ENCODE measurements around the gene VNN1. TPM values are rescaled to one million over a fixed set of nuclear protein-coding genes. Genes with fewer than 3 reads are reported as not detected.

Gene VNN1
- total RNA-seq, 4 donors from 2014 or later = 4.5 to 41.6 (median 7.0) TPM

DNA sequence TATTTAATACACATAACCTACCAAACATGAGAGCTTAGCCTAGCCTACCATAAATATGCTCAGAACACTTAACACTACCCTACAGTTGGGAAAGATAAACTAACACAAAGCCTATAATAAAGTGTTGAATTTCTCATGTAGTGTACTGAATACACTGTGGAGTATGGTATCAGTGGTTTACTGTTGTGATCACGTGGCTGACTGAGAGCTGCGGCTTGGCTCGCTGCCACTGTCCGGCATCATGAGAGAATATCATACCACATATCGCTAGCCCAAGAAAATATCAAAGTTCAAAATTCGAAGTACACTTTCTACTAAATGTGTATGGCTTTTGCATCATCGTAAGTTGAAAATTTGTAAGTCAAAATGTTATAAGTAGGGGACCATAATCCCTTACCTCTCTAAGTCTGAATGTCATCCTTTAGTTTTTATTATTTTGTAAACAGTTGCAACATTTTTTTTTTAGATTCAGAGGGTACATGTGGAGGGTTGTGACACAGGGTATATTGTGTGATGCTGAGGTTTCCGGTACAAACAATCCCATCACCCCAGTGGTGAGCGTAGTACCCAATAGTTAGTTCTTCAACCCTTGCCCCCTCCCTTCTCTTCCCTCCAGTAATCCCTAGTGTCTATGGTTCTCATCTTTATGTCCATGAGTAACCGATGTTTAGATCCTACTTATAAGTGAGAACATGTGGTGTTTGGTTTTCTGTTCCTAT, 40.3 kb downstream of the VNN1 start:
- TF ChIP-seq, protein P1, sequence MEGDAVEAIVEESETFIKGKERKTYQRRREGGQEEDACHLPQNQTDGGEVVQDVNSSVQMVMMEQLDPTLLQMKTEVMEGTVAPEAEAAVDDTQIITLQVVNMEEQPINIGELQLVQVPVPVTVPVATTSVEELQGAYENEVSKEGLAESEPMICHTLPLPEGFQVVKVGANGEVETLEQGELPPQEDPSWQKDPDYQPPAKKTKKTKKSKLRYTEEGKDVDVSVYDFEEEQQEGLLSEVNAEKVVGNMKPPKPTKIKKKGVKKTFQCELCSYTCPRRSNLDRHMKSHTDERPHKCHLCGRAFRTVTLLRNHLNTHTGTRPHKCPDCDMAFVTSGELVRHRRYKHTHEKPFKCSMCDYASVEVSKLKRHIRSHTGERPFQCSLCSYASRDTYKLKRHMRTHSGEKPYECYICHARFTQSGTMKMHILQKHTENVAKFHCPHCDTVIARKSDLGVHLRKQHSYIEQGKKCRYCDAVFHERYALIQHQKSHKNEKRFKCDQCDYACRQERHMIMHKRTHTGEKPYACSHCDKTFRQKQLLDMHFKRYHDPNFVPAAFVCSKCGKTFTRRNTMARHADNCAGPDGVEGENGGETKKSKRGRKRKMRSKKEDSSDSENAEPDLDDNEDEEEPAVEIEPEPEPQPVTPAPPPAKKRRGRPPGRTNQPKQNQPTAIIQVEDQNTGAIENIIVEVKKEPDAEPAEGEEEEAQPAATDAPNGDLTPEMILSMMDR (IDR thresholded peaks at IDR 0.05; ENCODE audit: low read depth) = no peak

DNA sequence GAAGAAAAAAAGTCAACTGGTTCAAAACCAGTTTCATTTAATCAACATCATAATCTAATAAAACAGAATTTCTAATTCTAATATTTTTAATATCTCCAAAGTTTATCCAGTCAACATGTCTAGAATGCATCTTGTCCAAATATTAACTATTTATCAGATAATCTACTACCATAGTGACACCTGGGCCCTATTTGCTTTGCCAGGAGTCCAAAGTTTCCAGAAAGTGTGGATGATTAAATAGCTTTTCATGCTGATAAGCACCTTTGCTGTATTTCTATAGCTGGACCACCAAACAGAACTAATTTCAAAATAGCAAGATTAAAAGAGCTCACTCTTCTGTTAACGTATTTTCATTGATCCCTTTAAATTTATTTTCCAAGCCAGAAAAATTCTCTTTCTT, 42.6 kb downstream of the VNN1 start:
- TF ChIP-seq, protein P1 (IDR thresholded peaks at IDR 0.05; ENCODE audit: low read depth) = no peak

DNA sequence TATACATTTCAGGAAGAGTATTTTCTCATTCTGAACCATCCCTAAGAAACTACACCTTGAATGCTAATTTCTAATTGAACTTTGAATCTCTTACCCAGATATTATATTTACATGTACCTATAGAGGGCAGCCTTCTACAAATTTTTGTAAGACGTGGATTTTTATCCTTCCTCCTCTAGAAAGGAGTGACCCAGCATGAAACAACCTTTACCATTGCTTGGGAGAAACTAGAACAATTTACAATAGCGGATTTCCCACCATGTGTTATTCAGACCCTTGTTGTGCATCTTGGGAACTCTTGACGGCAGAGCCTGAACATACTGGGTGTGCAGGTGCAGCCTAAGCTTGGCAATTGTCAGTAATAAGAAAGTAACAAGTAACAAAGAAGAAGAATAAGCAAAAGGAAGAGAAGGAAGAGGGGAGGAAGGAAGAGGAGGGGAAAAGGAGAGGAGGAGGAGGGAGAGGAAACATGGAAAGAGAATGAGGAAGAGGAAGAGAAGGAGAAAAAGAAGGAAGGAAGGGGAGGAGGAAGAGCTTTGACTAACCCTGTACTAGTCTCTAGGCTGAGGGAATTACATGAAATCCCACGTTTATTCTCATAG, 44.1 kb downstream of the VNN1 start:
- TF ChIP-seq, protein P1 (IDR thresholded peaks at IDR 0.05; ENCODE audit: low read depth) = no peak

DNA sequence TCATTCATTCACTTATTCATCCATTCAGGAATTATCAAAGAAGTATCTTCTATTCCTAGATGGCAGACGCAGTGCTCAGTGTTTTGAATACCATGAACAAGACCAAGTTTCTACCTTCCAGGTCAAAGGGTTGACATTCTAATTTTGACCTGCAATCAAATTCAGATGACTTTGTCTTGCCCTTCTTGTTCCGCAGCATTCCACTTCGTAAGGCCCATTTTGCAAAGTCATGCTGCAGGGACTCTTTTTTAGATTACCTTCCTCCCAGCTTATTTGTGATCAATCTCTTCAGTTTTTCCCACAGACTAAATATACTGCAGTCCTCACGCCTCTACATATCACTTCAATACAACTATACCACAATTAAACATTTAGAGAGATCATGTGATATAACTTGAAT, 47.7 kb downstream of the VNN1 start:
- TF ChIP-seq, protein P1 (IDR thresholded peaks at IDR 0.05; ENCODE audit: low read depth) = no peak

DNA sequence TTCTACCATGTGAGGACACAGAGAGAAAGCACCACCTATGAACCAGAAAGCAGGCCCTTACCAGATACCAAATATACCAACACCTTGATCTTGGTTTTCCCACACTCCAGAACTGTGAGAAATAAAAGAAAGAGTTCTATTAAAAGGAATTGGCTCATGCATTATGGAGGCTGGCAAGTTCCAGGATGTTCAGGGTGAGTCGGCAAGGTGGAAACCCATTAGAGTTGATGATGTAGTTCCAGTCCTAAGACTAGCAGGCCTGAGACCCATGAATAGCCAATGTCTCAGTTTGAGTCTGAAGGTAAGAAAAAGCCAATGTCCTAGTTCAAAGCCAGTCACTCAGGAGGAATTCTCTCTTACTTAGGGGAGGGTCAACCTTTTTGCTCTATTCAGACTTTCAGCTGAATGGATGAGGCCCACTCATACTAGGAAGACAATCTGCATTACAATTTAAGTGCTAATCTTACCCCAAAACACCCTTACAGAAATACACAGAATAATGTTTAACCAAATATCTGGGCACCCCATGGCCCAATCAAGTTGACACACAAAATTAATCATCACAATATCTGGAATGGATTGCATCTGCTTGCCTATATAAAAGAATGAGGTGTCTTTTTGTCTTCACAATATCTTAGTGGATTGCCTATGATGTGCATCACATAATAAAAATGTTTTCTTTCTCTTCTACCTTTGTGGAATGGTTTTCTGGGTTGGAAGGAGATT, 49.4 kb downstream of the VNN1 start:
- TF ChIP-seq, protein P1 (IDR thresholded peaks at IDR 0.05; ENCODE audit: low read depth) = no peak

DNA sequence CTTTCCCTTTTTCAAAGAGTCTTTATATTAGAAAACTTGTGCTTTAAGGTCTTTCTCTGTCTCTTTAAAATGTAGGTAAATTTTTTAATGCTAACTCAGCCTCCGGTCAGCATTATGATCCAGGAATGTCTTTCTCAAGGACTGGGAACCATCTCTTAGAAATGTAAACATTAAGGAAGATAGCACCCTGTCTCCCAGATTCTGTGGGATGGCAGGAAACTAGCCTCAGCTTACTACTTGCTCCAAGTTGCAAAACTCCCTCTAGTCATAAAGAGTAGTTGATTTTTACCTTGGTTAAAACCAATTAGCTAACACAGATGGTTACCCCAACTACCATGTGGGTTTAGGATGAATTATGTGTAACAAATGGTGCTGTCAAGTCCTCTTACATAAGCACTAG, 50.2 kb downstream of the VNN1 start:
- TF ChIP-seq, protein P1 (IDR thresholded peaks at IDR 0.05; ENCODE audit: low read depth) = no peak

DNA sequence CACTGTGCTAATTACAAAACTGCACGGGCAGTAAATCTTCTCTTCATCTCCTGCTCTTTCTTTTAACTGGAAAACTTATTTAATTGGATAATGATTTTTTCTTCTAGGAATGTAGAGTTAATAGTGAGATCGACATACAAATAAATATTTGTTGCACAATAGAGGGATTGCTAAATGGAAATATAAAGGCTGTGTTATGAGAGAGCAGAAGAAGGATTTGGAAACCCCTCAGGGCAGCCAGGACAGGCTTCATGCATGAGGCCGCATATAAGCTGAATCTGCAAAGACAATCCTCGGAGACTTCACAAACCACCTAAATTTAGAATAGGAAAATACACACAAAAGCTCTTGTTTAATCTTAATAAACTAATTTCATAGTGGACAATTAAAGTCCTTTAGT, 51.9 kb downstream of the VNN1 start:
- TF ChIP-seq, protein P1 (IDR thresholded peaks at IDR 0.05; ENCODE audit: low read depth) = no peak

All from subcutaneous adipose tissue (tissue), 4 donors.